C4-2B (cell line): Measurements from ENCODE around the gene DYNLL1.

ENCODE experiments used
- ZFX ChIP-seq: fragments of 450-650 bp; IDR thresholded peaks from 2 replicates; pipeline ENCODE4 v1.6.1; 2017
- TF ChIP-seq, protein P1 (sequence below): fragments of 450-650 bp; conservative IDR thresholded peaks from 2 replicates; pipeline ENCODE4 v1.5.1; 2017; ENCODE audit warnings: mild to moderate bottlenecking

DNA sequence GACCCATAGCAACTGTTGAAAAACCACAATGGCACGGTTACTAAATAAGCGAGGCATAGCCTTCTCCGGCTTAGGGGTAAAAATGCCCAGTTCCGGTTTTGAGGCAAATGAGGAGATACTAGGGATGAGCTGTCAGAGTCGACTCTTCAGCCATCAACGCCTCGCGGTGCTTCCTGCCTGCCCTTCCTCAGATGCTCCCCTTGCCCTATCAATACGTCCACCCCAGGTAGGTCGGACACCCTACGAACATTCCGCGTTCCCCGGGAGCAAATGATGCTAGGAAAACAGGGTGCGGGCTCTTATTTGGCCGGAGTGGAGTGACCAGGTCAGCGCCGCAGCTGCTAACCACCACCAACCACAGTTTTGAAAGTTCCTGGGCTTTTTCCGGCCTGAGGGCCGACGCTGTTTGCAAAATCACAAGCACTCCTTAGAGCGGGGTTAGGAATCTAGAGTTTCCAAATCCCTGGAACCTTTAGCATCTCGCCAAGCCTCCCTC, 27.5 kb upstream of the DYNLL1 start:
- TF ChIP-seq, protein P1, sequence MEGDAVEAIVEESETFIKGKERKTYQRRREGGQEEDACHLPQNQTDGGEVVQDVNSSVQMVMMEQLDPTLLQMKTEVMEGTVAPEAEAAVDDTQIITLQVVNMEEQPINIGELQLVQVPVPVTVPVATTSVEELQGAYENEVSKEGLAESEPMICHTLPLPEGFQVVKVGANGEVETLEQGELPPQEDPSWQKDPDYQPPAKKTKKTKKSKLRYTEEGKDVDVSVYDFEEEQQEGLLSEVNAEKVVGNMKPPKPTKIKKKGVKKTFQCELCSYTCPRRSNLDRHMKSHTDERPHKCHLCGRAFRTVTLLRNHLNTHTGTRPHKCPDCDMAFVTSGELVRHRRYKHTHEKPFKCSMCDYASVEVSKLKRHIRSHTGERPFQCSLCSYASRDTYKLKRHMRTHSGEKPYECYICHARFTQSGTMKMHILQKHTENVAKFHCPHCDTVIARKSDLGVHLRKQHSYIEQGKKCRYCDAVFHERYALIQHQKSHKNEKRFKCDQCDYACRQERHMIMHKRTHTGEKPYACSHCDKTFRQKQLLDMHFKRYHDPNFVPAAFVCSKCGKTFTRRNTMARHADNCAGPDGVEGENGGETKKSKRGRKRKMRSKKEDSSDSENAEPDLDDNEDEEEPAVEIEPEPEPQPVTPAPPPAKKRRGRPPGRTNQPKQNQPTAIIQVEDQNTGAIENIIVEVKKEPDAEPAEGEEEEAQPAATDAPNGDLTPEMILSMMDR: no peak
- no peak for TF ChIP-seq ZFX
